GM12878 (cell line): ENCODE data around the gene UBASH3A. TPM values are rescaled to one million over a fixed set of nuclear protein-coding genes. Genes with fewer than 3 reads are reported as not detected.

Source experiments
- ATAC-seq: fragments of 200-7000 bp; cut with Tn5 transposase; 3 replicates; pipeline ENCODE4 v1.9.1; 2020; ENCODE audit warnings: mild to moderate bottlenecking, moderate library complexity
- BruUV-seq: library from RNA; stranded (reverse); fragments of 400-500 nt; replicated peaks from 2 replicates; lab custom pipeline; 2021; lab: Mats Ljungman, UMichigan
- CTCF ChIA-PET: fragments of 300-600 bp; sonication (Branson Sonifier 250); formaldehyde crosslinking; extraction: SDS; loops from one replicate; lab custom pipeline; 2021; ENCODE audit warnings: inconsistent platforms; lab: Yijun Ruan, JAX
- POLR2A ChIA-PET: fragments of 350-600 bp; formaldehyde crosslinking; extraction: SDS; loops from one replicate; lab custom pipeline; 2021; ENCODE audit warnings: inconsistent platforms; lab: Charles Lee
- RAD21 ChIA-PET: fragments of 300-600 bp; sonication (Branson Sonifier 250); formaldehyde crosslinking; loops from one replicate; lab custom pipeline; 2023; ENCODE audit warnings: antibody characterized with exemption; ENCODE audit not compliant: unreplicated experiment; lab: Charles Lee
- SMC1A ChIA-PET: fragments of 300-600 bp; sonication (Branson Sonifier 250); formaldehyde crosslinking; loops from one replicate; lab custom pipeline; 2023; ENCODE audit not compliant: unreplicated experiment, uncharacterized antibody; lab: Charles Lee
- DNase-seq: peaks from one replicate; pipeline ENCODE4 v3.0.0-alpha.2; 2011; ENCODE audit warnings: low read depth, low spot score
- FAIRE-seq: peaks from 3 replicates; lab custom pipeline; 2011; peaks lifted over from hg19 to GRCh38; lab: Jason Lieb, UNC
- H2AFZ ChIP-seq: 2 replicates; pipeline ENCODE4 v1.6.0; 2011; ENCODE audit warnings: low read depth, low read length, control low read depth; ENCODE audit not compliant: control insufficient read depth
- H3K27ac ChIP-seq: 2 replicates; pipeline ENCODE4 v1.5.1; 2011; ENCODE audit warnings: control low read depth; ENCODE audit not compliant: control insufficient read depth, insufficient read depth
- H3K27me3 ChIP-seq, 2 experiments: replicated peaks in 1 of 2; 2 replicates each; pipeline versions ENCODE4 v1.6.0 to v1.6.1; 2011; ENCODE audit warnings: low read length in 1 of 2; ENCODE audit not compliant: control insufficient read depth in 2 of 2, insufficient read depth in 2 of 2
- H3K36me3 ChIP-seq, 2 experiments: 2 replicates each; pipeline ENCODE4 v1.5.1; 2011; ENCODE audit warnings: low read length in 1 of 2; ENCODE audit not compliant: control insufficient read depth in 2 of 2, insufficient read depth in 2 of 2
- H3K4me1 ChIP-seq: 2 replicates; pipeline ENCODE4 v1.6.1; 2011; ENCODE audit warnings: mild to moderate bottlenecking, low read length, moderate library complexity, mixed read lengths; ENCODE audit not compliant: control insufficient read depth, insufficient read depth
- H3K4me2 ChIP-seq: 2 replicates; pipeline ENCODE4 v1.6.0; 2011; ENCODE audit warnings: control low read depth; ENCODE audit not compliant: control insufficient read depth, insufficient read depth
- H3K4me3 ChIP-seq: fragments of 200-600 bp; sonication (generic); 2 replicates; pipeline ENCODE4 v1.5.1; 2016
- H3K79me2 ChIP-seq: 2 replicates; pipeline ENCODE4 v1.6.0; 2011; ENCODE audit warnings: low read length; ENCODE audit not compliant: control insufficient read depth, insufficient read depth
- H3K9ac ChIP-seq: 2 replicates; pipeline ENCODE4 v1.8.0; 2011; ENCODE audit warnings: low read length, control low read depth, mixed read lengths; ENCODE audit not compliant: control insufficient read depth, insufficient read depth
- H3K9me3 ChIP-seq: replicated peaks from 3 replicates; pipeline ENCODE4 v1.5.1; 2011; ENCODE audit warnings: mild to moderate bottlenecking, low read length; ENCODE audit not compliant: control insufficient read depth, insufficient read depth
- H4K20me1 ChIP-seq: 2 replicates; pipeline ENCODE4 v1.6.0; 2011; ENCODE audit not compliant: control insufficient read depth, insufficient read depth
- CBX3 ChIP-seq: fragments of 200-600 bp; sonication (generic); IDR thresholded peaks from 2 replicates; pipeline ENCODE4 v1.6.1; 2016; ENCODE audit warnings: low read depth, borderline replicate concordance
- CTCF ChIP-seq, 3 experiments: IDR thresholded peaks in 2 of 3; conservative IDR thresholded peaks in 1 of 3; 2 replicates each; pipeline ENCODE4 v1.5.1; 2011; ENCODE audit warnings: low read depth in 3 of 3, low read length in 3 of 3, mild to moderate bottlenecking in 3 of 3, control low read depth in 2 of 3, moderate library complexity in 2 of 3, inconsistent platforms in 1 of 3, mixed read lengths in 1 of 3; ENCODE audit not compliant: control insufficient read depth in 2 of 3, insufficient read depth in 1 of 3; ENCODE audit errors: extremely low read depth in 1 of 3
- GATAD2B ChIP-seq: fragments of 450-650 bp; conservative IDR thresholded peaks from 2 replicates; pipeline ENCODE4 v1.6.1; 2017; ENCODE audit warnings: low read depth, mild to moderate bottlenecking, moderate library complexity
- IKZF1 ChIP-seq: fragments of 450-650 bp; conservative IDR thresholded peaks from 2 replicates; pipeline ENCODE4 v1.6.1; 2017; ENCODE audit warnings: antibody characterized with exemption, mild to moderate bottlenecking
- MLLT1 ChIP-seq: fragments of 450-650 bp; IDR thresholded peaks from 2 replicates; pipeline ENCODE4 v1.6.1; 2016; ENCODE audit warnings: mild to moderate bottlenecking
- MTA3 ChIP-seq: IDR thresholded peaks from 2 replicates; pipeline ENCODE4 v1.6.1; 2012; ENCODE audit warnings: low read length, inconsistent platforms, borderline replicate concordance
- MXI1 ChIP-seq: fragments of 150-350 bp; IDR thresholded peaks from 2 replicates; pipeline ENCODE4 v1.6.1; 2011; ENCODE audit warnings: low read depth, mild to moderate bottlenecking, inconsistent platforms, low read length, improper control_type of control experiment
- NR2C2 ChIP-seq: IDR thresholded peaks from 2 replicates; pipeline ENCODE4 v1.6.1; 2011; ENCODE audit warnings: borderline replicate concordance, low read depth; ENCODE audit not compliant: control insufficient read depth, insufficient read length
- POLR2AphosphoS5 ChIP-seq: IDR thresholded peaks from 2 replicates; pipeline ENCODE4 v1.6.1; 2011; ENCODE audit warnings: mild to moderate bottlenecking, low read length, inconsistent platforms
- RELA ChIP-seq: fragments of 450-650 bp; IDR thresholded peaks from 2 replicates; pipeline ENCODE4 v1.8.0; 2014; ENCODE audit warnings: borderline replicate concordance; ENCODE audit not compliant: partially characterized antibody
- SP1 ChIP-seq: IDR thresholded peaks from one replicate; pipeline ENCODE4 v1.6.1; 2011; ENCODE audit warnings: low read depth, low read length
- SREBF1 ChIP-seq: IDR thresholded peaks from 2 replicates; pipeline ENCODE4 v1.6.1; 2012; ENCODE audit warnings: mild to moderate bottlenecking, low read length
- TAF1 ChIP-seq: IDR thresholded peaks from 2 replicates; pipeline ENCODE4 v1.6.1; 2011; ENCODE audit warnings: mild to moderate bottlenecking, low read depth, low read length, borderline replicate concordance
- ZNF24 ChIP-seq: fragments of 450-650 bp; IDR thresholded peaks from 2 replicates; pipeline ENCODE4 v1.6.1; 2017; ENCODE audit warnings: antibody characterized with exemption, mild to moderate bottlenecking
- WGBS: methylation state at CpG from one replicate; pipeline ENCODE4 v1.1.6; 2016; ENCODE audit warnings: low lambda C conversion rate; ENCODE audit not compliant: insufficient replicate concordance, insufficient coverage; ENCODE audit errors: missing lambda C conversion rate; 5-methylcytosine and 5-hydroxymethylcytosine counted together
- in situ Hi-C: fragments of 300-500 bp; cut with MboI; formaldehyde crosslinking; loops from 9 replicates; pipeline ENCODE4 v1.14.3; 2018; ENCODE audit warnings: mixed read lengths
- intact Hi-C: fragments of 100-400 bp; cut with micrococcal nuclease; formaldehyde crosslinking; loops from one replicate; pipeline ENCODE4 v1.14.2; 2022; ENCODE audit not compliant: unreplicated experiment
- polyA plus RNA-seq, 11 experiments: library from polyadenylated mRNA; depleted of rRNA in 4 of 11; unstranded in 6 of 11; stranded (reverse) in 5 of 11; fragments of >200 nt; fragmentation: Nextera tagmentation in 4 of 11; fragmentation: Illumina TruSeq in 1 of 11; extraction: Ambion mirVana in 4 of 11; extraction: Trizol in 1 of 11; gene quantifications; 1 replicate in 1 of 11; 2 replicates in 10 of 11; pipeline versions ENCODE4 v1.2.1 to v1.2.3, GENCODE V29; 2011 to 2016; ENCODE audit warnings: inconsistent platforms in 2 of 11, missing spikeins in 2 of 11, low read depth in 1 of 11
- total RNA-seq, 4 experiments: library from RNA; depleted of rRNA in 3 of 4; stranded (reverse); fragments of >200 nt in 3 of 4; fragmentation: Illumina TruSeq in 1 of 4; extraction: Trizol in 1 of 4; gene quantifications; 2 replicates each; pipeline versions ENCODE4 v1.2.1 to v1.2.3, GENCODE V29; 2013 to 2021
- TF ChIP-seq, protein P1 (sequence below): IDR thresholded peaks from 2 replicates; pipeline ENCODE4 v1.6.1; 2012; ENCODE audit warnings: low read depth, low read length, improper control_type of control experiment
- TF ChIP-seq, protein P2 (sequence below): fragments of 450-650 bp; IDR thresholded peaks from 2 replicates; pipeline ENCODE4 v1.6.1; 2017; ENCODE audit warnings: borderline replicate concordance

The UBASH3A gene
- total and polyA plus RNA-seq, 10 of the 15 experiments (the other 5 are each of a cell fraction or from before 2014, with no cell fraction given): 0.04 to 0.39 (median 0.23) TPM; not detected in 1

- TF ChIP-seq, protein P1, sequence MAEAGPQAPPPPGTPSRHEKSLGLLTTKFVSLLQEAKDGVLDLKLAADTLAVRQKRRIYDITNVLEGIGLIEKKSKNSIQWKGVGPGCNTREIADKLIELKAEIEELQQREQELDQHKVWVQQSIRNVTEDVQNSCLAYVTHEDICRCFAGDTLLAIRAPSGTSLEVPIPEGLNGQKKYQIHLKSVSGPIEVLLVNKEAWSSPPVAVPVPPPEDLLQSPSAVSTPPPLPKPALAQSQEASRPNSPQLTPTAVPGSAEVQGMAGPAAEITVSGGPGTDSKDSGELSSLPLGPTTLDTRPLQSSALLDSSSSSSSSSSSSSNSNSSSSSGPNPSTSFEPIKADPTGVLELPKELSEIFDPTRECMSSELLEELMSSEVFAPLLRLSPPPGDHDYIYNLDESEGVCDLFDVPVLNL: no peak
- TF ChIP-seq IKZF1: 0 out of 2 replicates have a peak, but pooled peaks have one; percentile 17
- TF ChIP-seq NR2C2: no peak
- TF ChIP-seq POLR2AphosphoS5: peak; percentile 71
- TF ChIP-seq MXI1: no peak
- TF ChIP-seq GATAD2B: 0 out of 2 replicates have a peak, but pooled peaks have one; percentile 24
Measured at GRCh38 chr21:42424914-42425541, 21.3 kb downstream of the UBASH3A start (continued).

- RAD21 ChIA-PET: interaction anchor here (1.0 to 7.2 kb wide), 9 partner anchors 10 to 116 kb away, joined by 3 to 81 read pairs (median 10); no protein-coding TSS in a partner anchor
- peak; percentile 39 for ATAC-seq
- Histone ChIP-seq H3K4me1 (peaks cover 51% of the 10 kb centered on the region), H3K79me2 (no peaks in the 10 kb centered on the region), H3K27ac (peak overlapping the region; percentile 89), H3K9me3 (no peaks in the 10 kb centered on the region), H2AFZ (no peak overlapping the region; the same call in 1 of the 2 replicates), H3K9ac (peak overlapping the region; percentile 50), H3K36me3 (no peaks in the 10 kb centered on the region), H3K27me3 (no peaks in the 10 kb centered on the region), H4K20me1 (no peaks in the 10 kb centered on the region), H3K4me3 (no peak overlapping the region), H3K4me2 (peak overlapping the region; percentile 19)
- in situ Hi-C loops (no loop called here), intact Hi-C loops (loop anchor here (1.0 to 2.0 kb wide), 2 partner anchors 15 to 33 kb away; no protein-coding TSS in a partner anchor)
- 6% methylated on average over 4 of the region's 4 CpGs for WGBS
- DNase-seq: peak; percentile 84
- POLR2A ChIA-PET: interaction anchor here (1.1 to 3.3 kb wide), 8 partner anchors 10 to 115 kb away, joined by 3 to 15 read pairs (median 6); no protein-coding TSS in a partner anchor
- BruUV-seq: no TSS peak
- CTCF ChIA-PET: interaction anchor here (1.2 to 3.3 kb wide), 7 partner anchors 10 to 116 kb away, joined by 3 to 16 read pairs (median 4); no protein-coding TSS in a partner anchor
- FAIRE-seq: peak; percentile 77
- SMC1A ChIA-PET: interaction anchor here (0.7 to 9.4 kb wide), 15 partner anchors 10 to 280 kb away, joined by 3 to 124 read pairs (median 9); no protein-coding TSS in a partner anchor
- TF ChIP-seq CTCF (IDR thresholded peaks at IDR 0.05 in 2 of 3, conservative IDR thresholded peaks at IDR 0.05 in 1 of 3; ENCODE audit: control insufficient read depth in 2 of 3, extremely low read depth in 1 of 3, insufficient read depth in 1 of 3, low read depth in 3 of 3, low read length in 3 of 3): no peak
- TF ChIP-seq TAF1: 0 out of 2 replicates have a peak, but pooled peaks have one; percentile 49
- no peak for TF ChIP-seq SREBF1
- TF ChIP-seq, protein P2, sequence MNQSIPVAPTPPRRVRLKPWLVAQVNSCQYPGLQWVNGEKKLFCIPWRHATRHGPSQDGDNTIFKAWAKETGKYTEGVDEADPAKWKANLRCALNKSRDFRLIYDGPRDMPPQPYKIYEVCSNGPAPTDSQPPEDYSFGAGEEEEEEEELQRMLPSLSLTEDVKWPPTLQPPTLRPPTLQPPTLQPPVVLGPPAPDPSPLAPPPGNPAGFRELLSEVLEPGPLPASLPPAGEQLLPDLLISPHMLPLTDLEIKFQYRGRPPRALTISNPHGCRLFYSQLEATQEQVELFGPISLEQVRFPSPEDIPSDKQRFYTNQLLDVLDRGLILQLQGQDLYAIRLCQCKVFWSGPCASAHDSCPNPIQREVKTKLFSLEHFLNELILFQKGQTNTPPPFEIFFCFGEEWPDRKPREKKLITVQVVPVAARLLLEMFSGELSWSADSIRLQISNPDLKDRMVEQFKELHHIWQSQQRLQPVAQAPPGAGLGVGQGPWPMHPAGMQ: no peak
- no peak for TF ChIP-seq ZNF24
- TF ChIP-seq SP1: no peak
- TF ChIP-seq MLLT1: 0 out of 2 replicates have a peak, but pooled peaks have one; percentile 29
- no peak for TF ChIP-seq CBX3
- TF ChIP-seq RELA: no peak
- no peak for TF ChIP-seq MTA3
Measured at GRCh38 chr21:42425591-42425990, 21.9 kb downstream of the UBASH3A start.
